Right hindlimb (tissue), 1 donor: ENCODE data around the gene EYS.

ENCODE experiments used
- DNase-seq: peaks from one replicate; pipeline ENCODE4 v3.0.0-alpha.2; 2018

The EYS gene

GRCh38 chr6:65191471-65191870, 515.6 kb downstream of the EYS start:
- DNase-seq: no peak

- no peak for DNase-seq
Measured at GRCh38 chr6:65189236-65189881, 517.7 kb downstream of the EYS start.

GRCh38 chr6:65186826-65187225, 520.2 kb downstream of the EYS start:
- no peak for DNase-seq

- no peak for DNase-seq
Measured at GRCh38 chr6:65182681-65183080, 524.3 kb downstream of the EYS start.

GRCh38 chr6:65170273-65170672, 536.8 kb downstream of the EYS start:
- DNase-seq: no peak

- DNase-seq: no peak
Measured at GRCh38 chr6:65161661-65162060, 545.4 kb downstream of the EYS start.

- no peak for DNase-seq
Measured at GRCh38 chr6:65157025-65157424, 550.0 kb downstream of the EYS start.

- DNase-seq: no peak
Measured at GRCh38 chr6:65155083-65155482, 551.9 kb downstream of the EYS start.

- no peak for DNase-seq
Measured at GRCh38 chr6:65149841-65150240, 557.2 kb downstream of the EYS start.

GRCh38 chr6:65148839-65149238, 558.2 kb downstream of the EYS start:
- no peak for DNase-seq

- no peak for DNase-seq
Measured at GRCh38 chr6:65135567-65135966, 571.5 kb downstream of the EYS start.

GRCh38 chr6:65126667-65127066, 580.4 kb downstream of the EYS start:
- DNase-seq: no peak

GRCh38 chr6:65123521-65123920, 583.5 kb downstream of the EYS start:
- DNase-seq: no peak

GRCh38 chr6:65117817-65118409, 589.1 kb downstream of the EYS start:
- no peak for DNase-seq

GRCh38 chr6:65116326-65116725, 590.7 kb downstream of the EYS start:
- no peak for DNase-seq

- DNase-seq: no peak
Measured at GRCh38 chr6:65113581-65113980, 593.4 kb downstream of the EYS start.

GRCh38 chr6:65112435-65112834, 594.6 kb downstream of the EYS start:
- no peak for DNase-seq

GRCh38 chr6:65110031-65110430, 597.0 kb downstream of the EYS start:
- DNase-seq: no peak

- no peak for DNase-seq
Measured at GRCh38 chr6:65098349-65098748, 608.7 kb downstream of the EYS start.

GRCh38 chr6:65091561-65091960, 615.5 kb downstream of the EYS start:
- DNase-seq: no peak

GRCh38 chr6:65088575-65088974, 618.5 kb downstream of the EYS start:
- DNase-seq: no peak

- DNase-seq: no peak
Measured at GRCh38 chr6:65081756-65082155, 625.3 kb downstream of the EYS start.

GRCh38 chr6:65075705-65076230, 631.3 kb downstream of the EYS start:
- no peak for DNase-seq

GRCh38 chr6:65072500-65072899, 634.5 kb downstream of the EYS start:
- DNase-seq: no peak

GRCh38 chr6:65071480-65071879, 635.5 kb downstream of the EYS start:
- no peak for DNase-seq
